Embryonic facial prominence (tissue), 1 donor: ENCODE results near the gene SDSL.

ENCODE experiments used
- DNase-seq: peaks from one replicate; pipeline ENCODE4 v3.0.0-alpha.2; 2016; ENCODE audit errors: extremely low spot score

The SDSL gene

DNA sequence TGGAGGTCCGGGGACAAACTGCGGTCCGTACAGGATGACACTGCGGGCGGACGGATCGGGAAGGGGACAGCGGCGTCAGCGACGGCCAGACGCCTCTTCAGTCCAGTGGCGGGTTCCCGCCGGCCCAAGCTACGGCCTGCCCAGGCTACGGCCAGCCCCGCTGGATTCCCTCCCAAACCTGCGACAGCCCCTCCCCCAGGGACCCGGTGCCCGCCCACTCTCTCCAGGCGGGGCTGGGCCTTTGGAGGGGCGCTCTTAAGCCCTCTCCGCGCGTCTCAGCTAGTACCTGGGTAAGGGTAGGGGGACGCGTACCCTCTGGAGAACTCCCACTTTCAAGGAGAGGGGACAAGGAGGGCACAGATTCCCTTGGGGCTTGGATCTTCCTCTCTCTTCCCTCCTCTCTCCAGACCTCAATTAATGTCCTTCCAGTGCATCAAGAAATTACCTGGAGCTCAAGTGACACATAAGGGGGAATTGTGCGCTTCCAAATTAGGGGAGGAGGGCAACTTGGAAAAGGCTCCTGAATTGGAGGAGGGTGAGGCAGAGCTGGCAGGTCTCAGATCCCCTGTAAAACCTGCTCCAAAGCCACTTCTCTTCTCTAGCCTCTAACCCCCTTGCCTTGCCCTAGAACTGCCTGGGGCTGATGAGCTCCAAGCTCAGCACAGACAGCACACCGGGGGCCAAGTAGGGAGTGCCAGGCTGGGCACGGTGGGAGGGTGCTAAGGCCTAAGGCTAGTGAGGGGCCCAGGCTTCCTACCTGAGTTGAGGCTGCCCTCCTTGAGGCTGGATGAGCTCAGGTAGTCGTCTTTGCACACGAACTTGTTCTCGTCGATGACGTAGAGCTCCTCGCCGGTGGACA is 46.4 kb downstream of the SDSL start:
- no peak for DNase-seq

DNA sequence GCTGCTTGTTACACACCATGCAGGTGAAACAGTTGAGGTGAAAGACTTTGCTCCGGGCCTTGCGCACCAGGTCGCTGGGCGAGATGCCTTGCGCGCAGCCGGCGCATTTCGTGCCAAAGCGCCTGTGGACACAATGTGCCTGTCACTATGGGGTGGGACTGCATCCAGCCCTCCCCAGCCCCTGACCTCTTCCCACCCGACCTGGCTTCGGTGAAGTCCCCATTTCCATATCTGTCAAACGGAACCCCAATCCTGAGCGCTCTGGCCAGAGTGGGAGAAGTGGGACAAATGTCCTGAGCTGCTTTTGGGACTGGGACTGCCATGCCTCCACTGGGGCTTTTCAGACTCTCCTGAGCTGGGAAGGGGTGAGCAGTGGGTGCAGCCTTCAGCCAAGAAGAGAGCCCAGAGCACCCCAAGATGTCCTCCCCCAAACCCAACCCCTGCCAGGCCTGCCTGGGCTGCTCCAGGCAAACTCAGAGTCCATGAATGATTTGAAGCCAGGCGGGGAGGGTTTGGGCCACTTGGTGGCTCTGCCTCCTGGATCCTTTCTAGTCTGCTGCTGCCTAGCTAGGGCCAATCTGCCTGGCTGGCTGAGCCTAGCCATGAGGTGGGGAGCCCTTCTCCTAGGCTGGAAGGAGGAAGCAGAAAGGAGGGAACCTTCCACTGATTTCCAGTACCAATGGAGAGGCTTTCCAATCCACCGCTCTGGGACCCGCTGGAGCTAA is 47.2 kb downstream of the SDSL start:
- DNase-seq, result no peak

DNA sequence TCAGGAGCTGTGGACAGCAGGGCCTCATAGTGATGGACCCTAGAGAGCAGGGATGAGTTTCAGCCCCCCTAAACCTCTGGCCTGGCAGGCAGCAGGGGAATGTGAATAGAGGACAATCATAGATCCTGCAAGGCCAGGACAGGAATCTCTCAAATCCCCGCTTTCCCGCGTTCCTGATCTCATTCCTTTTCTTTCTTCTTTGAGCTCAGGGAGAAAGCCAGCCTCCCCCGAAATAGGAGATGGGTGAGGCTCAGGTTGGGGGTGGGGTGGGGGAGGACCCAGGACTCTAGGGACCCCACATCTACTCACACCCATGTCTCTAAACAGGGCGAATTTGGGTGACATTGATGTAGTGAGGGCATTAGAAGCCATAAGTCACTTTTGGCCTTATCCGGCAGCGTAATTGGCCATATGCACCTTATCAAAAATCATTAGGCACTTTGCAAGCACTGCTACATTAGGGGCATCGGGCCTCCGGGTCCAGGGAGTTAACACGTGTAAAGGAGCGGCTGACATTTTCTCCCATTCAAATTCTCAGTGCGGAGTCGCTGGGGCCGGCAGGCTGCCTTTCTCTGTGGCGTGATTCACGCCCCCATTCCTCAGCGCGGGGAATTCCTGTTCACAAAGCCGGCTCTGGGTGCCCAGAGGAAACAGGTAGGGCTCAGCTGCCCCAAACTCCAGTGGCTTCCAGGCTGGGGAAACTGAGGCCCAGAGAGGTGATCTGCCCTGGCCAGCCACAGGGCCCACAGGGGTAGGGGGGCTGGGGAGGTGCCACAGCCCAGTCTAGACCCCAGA is 48.0 kb downstream of the SDSL start:
- DNase-seq, result no peak

DNA sequence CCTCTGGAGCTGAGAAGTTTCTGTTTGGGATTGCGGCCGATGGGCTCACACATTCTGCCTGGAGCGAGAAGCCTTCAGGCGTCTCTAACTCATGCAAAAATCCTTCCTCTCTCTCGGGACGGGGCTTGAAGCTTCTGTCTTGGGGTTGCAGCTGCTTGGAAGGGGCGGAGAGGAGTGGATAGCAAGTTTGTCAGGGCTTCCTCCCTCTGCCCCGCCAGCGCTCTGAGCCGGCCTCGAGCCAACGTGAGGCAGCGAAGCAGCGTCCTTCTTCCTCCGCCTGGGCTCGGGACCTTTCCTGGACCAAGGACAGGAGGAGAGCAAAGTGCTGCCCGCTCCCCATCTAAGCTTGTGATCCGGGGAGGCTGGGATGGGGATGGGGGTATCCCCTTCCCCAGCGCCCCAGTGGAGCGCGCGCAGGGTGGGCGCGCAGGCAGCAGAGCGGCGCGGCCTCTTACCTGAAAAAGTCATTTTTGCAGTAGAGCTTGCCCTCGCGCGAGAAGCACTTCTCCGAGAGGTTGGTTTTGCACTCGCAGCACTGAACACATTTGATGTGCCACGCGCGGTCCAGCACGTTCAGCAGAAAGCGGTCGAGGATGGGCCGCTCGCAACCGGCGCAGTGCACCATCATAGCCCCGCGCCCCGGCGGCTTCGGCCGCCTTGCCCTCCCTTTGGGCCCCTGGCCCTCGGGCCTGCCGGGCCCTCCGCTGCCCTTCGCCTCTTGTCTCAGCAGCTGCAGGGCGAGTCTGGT is 48.9 kb downstream of the SDSL start:
- no peak for DNase-seq

DNA sequence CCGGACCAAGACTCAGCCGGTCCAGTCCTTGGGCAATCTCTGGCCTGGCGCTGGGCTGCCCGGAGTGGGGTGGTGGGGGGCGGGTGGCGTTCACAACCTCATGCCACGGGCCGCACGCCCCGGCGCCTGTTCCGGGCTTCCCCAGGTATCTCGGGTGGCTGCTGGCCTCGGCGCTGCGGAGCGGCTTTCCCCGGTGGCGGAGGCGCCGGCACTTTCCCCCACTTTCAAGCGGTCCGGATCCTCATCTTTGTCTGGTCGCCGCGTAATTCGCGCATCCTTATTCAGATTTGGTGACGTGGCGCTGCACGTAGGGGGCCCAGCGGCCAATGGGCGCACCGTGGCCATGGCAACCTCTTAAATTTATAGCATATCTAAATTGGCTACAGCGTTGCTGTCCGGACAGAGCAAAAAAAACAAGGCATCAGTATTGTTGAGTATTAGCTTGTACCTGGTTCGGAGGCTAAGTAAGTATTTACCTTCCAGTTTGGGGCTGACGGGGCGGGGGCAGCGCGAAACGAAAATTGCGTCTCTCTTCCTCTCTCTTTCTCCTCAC is 49.5 kb downstream of the SDSL start, which contains the start of gene LHX5:
Gene LHX5 (minus strand): TSS at position 253 of the 553 bp plus-strand sequence. CDS start 373 bp downstream, outside the sequence.
- DNase-seq, result no peak

DNA sequence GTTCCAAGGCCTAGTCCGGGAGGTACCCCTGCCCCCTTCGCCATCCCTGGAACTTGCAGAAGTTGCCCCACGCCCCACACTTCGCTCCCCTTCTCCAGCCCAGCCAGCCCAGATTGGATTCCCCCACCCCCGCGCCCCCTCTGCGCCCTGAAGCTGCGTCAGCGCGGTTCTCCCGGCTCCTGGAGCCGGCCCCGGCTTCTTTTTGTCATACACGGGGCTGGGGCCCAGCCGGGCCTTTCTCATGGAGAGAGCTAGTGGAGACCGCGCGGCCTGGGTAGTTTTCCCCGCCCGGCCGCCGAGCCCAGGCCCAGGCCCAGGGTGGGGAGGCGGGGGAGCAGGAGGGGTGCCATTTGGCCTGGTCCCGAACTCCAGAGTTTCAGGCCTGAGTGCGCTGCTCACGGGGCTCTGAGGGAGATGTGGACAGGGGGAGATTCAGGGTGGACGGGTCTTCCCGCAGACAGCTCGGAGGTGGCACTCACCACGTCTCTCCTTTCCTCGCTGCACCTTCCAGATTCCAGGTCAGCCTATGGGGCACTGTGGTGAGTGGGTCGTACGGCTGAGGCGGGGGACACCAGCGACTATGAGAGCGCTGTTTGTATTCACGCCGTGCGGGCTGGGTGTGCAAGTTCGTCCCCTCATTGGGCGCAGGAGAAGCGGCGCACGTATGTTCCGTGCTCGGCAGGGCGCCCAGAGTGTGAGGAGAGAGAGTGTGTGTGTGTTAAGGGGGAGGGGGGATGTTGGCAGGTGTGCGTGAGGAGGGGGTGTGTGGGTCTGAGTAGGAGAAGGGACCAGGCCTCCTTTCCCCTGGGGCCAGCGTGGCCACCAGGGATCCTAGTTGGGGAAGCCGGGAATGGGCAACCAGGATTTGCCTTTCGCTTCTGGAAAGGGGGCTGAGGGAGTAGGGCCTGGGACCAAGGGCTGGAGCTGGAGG is 50.3 kb downstream of the SDSL start:
- DNase-seq, result no peak

DNA sequence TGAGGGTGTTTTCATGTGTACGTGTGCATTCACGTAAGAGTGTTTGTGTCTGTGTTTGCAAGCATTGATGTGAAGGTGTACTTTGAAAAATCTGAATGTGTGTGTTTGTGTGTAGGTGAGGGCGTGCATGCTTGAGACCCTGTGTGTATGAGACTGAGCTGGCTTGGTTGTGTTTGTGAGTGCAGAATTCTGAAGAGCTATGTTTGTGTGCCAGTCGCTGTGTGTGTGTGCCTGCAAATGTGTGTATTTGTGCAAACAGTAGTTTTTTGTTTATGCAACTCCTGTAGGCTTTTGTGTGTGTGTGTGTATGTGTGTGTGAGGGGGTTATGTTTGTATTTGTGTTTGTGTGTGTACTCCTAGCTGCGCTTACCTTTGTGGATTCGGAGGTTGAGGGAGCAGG is 51.2 kb downstream of the SDSL start:
- DNase-seq, result no peak

DNA sequence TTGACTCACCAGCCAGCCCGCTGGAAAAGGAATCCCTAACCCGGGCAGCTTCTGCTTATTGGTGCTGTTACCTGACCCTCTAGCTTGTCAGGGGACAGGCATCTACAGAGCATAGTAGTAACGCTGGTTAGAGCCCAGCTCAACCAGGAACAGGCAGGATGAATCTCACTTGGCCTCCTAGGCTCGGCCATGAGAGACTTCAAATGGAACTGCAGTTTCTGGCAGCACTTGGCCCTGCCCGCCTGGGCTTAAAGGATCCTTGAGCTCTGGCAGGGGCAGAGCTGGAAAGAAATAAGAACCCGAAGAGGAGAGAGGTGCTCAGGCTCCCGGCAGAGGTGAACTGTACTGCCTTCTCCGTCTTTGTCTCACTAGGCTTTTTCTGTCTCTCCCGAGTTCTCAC is 51.8 kb downstream of the SDSL start:
- DNase-seq, result no peak

DNA sequence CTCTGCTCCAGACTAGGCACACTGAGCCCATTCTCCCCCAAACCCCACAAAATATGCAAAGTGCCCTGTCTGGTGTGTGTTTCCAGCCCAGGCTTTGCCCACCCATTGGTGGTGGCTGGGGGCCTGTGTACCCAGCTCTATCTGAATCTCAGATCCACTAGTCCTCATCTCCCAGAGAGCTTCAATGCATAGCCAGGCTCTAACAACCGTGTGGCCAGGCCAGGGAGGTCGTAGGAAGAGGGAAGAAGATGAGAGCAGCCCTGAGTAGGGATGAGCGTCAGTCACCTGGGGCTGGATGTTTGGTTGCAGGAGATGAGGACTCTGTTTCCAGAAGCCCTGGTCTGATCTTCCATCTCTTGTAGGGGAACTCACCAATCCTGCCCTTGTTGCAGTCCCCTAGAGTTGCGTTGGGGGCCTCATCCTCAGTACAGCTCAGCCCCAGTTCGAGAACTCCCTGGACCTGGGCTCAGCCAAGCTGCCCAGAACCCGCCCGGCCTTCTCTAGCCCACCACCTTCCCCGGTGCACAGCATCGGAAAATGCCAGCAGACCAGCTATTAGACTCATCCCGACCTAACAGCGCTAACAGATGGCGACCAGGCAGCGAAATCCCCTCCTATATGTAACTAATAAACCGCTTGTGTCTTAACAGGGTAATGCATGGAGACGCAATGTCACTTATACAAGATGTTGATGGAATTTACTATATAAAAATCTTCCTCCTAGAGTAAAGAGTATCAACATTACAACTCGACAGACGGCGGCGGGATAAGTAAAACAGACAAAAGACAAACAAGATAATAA is 52.7 kb downstream of the SDSL start:
- no peak for DNase-seq

DNA sequence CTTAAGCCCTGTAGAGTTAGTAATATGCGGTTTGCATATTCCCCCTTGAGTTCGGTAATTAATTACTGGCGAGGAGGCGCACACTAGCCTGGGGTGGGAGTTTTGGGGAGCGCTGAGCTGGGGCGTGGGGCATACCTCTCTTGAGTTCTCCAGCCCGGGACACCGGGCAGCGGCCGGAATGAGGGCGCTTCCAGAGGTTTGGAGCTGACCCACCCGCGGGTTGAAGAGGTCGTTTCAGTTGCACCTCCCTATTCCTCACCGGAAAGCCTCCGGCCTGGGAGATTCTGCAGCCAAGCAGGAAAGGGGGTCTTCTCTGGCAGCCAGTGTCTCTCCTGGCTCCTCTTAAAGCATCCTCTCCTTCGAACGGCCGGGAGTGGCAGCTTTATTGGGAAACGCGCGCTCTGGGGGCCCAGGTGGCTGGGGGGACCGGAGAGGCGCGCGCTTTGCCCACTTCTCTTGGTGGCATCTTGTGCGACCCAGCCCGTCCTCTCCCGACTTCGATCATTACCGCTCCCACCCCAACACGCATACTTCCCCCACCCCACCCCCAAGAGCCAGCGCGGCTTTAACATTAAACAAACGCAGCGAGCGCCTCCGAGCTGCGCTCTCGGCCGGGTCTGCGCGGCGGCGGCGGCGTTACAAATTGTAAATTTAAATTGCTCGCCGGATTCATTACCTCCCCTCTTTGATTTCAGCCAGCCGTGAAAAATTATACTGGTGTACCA is 53.4 kb downstream of the SDSL start:
- DNase-seq, result no peak

DNA sequence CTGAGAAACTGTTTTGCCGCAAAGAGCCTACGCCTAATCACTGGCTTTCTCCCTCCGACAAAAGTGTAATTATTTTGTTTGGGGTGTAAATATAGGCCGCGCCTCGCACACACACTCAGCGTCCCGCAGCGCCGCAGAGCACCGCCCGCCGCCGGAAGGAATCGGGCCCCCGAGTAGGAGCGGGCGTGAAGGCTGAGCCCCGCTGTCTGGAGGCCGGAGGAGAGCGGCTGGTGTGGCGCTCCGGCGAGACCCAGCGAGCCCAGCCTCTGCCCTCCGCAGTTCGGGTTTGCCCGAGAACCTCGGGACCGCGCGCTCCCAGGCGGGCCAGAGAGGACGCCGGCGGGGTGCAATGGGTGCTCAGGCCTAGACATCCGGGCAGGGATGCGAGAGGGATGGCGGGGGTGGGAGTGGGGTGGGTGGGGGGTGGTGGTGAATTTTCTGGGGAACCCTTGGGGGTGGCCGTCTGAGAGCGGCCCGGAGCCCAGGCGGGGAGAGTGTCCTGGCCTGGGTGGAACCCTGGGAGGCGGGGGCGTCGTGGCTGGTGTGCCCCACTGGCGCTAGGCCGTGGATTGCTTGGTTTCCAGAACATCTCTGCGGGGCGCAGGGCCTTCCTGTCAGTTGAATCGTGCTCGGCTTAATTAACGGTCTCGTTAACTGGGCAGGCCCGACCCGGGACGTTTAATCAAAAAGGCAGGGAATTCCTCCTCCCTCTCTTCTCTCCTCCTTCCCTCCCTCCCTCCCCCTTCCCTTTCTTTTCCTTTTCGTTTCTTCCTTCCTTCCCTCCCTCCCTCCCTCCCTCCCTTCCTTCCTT is 54.2 kb downstream of the SDSL start:
- DNase-seq, result no peak

DNA sequence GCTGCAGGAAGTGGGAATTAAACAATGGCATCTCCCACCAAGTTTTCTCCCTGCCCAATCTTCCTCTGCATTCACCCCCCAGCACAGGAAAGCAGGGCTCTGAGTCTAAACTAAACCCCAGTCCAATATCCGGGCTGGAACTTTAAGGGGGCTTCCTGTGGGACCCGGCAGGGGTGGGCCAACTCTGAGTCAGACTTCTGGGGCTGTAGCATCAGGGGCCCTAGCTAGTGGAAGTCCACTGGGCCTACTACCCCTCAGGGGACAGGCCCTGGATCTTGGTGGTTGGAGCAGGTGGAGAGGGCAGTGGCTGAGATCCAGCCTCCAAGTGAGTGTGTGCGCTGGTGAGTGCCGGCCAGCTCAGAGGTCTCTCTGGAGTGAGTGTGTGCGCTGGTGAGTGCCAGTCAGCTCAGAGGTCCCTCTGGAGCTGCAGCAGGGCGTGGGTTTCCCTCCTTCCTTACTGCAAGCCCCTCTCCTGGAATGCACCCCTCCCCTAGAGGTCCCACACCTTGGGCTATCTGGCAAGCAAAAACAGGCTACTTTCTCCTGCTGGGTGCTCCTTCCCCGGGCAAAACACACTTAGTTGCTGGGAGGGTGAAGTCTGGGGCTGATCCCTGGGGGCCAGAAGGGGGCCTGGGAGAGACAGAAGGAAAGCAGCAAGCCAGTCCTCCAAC is 55.1 kb downstream of the SDSL start:
- no peak for DNase-seq

DNA sequence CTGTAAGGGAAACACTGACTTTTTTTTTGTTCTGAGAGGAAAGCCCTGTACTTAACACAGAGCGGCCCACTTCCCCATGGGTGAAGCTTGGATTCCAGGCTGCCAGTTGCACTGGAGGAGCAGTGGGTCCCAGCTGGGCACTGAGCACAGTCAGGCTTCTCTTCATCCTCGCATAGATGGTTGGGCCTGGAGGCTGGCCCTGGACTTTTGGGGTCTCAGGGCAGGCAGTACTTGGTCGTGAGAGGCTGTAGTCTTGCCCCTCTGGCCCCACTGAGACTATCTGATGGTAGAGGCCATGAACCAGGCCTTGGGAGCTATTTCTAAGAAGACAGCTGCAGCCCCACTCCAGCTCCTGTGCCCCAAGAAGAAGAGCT is 55.6 kb downstream of the SDSL start:
- DNase-seq, result no peak

DNA sequence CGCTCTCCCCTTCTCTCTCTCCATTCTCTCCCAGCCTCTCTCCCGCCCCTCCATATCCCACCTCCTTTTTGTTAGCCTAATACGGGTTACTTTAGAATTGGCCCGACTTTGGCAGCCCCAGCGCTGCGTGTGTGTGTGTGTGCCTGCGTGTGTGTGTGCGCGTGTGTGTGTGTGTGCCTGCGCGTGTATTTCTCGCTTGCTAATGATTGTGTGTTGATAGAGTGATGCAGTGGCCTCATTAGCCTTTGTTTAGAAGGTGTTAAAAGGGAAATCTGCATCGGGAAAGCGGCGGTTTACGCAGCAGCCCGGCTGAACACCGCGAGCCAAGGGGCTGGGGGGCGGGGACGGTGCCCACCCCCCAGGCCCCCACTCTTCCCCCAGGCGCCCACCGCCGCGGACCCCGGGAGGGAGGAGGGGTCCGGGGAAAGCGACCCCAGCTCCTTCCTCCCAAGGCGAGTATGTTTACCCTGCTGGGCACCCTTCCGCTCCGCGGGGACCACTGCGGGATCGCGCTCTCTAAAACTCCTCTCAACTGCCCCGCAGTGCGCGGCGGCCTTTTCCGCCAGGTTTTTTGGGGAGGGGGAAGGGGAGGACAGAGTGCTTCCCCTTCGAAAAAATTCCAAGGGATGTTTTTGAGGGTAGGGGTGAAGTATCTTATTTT is 56.3 kb downstream of the SDSL start:
- no peak for DNase-seq

DNA sequence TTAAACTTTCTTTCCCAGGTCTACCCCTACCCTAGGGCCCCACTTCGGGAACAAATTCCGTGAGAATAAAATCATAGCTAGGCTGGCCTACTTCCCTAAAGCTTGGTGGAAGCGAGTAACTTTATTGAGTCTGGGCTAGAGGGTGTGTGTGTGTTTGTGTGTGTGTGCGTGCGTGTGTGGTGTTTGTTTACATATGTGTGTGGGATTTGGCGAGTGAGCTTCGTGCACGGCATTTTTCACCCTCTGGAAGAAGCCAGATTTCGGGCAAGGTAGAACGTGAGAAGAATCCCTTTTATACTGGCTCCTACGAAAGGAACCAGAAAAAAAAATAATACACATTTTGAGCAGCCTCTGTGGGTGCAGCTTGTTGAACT is 57.0 kb downstream of the SDSL start:
- no peak for DNase-seq

DNA sequence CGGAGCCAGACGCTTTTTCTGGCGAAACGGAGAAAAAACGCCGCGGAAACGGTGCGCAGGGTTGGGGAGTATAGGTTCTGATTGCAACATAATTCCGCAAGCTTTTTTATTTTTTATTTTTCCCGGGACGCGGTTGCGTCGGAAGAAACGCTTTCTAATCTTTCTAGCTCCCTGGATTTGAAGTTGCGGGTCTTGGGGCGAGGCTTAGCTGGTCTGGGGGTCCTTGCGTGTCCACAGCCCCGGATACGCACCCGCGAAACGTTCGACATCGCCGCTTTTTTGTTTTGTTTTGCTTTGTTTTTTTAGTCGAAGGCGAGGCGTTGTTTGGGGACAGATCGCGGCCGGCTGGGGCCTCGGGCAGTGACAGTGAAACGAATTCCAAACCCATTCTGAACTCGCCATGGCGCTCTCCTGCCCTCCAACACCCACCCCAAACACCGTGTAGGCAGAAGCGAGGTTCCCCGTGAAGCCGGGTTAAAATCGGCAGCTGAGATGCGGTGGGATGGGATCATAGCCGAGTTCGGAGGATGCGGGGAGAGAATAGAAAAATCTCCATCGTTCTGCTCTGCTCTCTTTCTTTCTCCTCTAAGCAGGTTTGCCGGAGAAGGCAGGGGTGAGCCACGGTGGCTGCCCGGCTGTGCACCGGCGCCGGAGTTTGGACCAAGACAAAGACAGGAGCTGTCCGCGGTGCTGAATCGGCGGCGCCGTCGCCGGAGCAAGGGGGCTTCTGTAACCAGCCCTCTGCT is 57.6 kb downstream of the SDSL start:
- DNase-seq, result no peak
